Tibial artery (tissue), 4 donors: Measurements from ENCODE around the gene ACTN4.

Experiments used
- DNase-seq, 2 donors: peaks; one replicate each; pipeline ENCODE4 v3.0.0-alpha.2; 2019
- H3K27ac ChIP-seq, 2 donors: fragments of 200-600 bp; sonication (generic) in 1 of 2; 1 replicate in 1 of 2; 2 replicates in 1 of 2; pipeline ENCODE4 v1.5.1; 2018 to 2019; ENCODE audit warnings: mild to moderate bottlenecking in 1 of 2
- H3K27me3 ChIP-seq, 2 donors: fragments of 200-600 bp; sonication (generic) in 1 of 2; one replicate each; pipeline versions ENCODE4 v1.5.1 to v1.6.0; 2016 to 2019
- H3K36me3 ChIP-seq, 3 donors: fragments of 200-600 bp; sonication (generic) in 2 of 3; one replicate each; pipeline ENCODE4 v1.5.1; 2016 to 2019; ENCODE audit warnings: mild to moderate bottlenecking in 2 of 3
- H3K4me1 ChIP-seq, 4 donors: fragments of 200-600 bp; sonication (generic) in 2 of 4; 1 replicate in 3 of 4; 2 replicates in 1 of 4; pipeline ENCODE4 v1.5.1; 2016 to 2019
- H3K4me3 ChIP-seq, 2 donors: fragments of 200-600 bp; sonication (generic) in 1 of 2; 1 replicate in 1 of 2; 2 replicates in 1 of 2; pipeline ENCODE4 v1.5.1; 2018 to 2019; ENCODE audit warnings: mild to moderate bottlenecking in 2 of 2
- H3K9me3 ChIP-seq, 3 donors: fragments of 200-600 bp; sonication (generic) in 1 of 3; one replicate each; pipeline ENCODE4 v1.5.1; 2016 to 2019
- CTCF ChIP-seq, 2 experiments: fragments of 200-600 bp in 1 of 2; fragments of 450-650 bp in 1 of 2; IDR thresholded peaks; one replicate each; pipeline ENCODE4 v1.5.1; 2017 to 2019; ENCODE audit warnings: antibody characterized with exemption in 2 of 2, mild to moderate bottlenecking in 1 of 2, moderate library complexity in 1 of 2
- intact Hi-C: fragments of 100-400 bp; cut with DNase I; formaldehyde crosslinking; loops from one replicate; pipeline ENCODE4 v1.15.0; 2023; ENCODE audit warnings: low total_unique reads

The ACTN4 gene

DNA sequence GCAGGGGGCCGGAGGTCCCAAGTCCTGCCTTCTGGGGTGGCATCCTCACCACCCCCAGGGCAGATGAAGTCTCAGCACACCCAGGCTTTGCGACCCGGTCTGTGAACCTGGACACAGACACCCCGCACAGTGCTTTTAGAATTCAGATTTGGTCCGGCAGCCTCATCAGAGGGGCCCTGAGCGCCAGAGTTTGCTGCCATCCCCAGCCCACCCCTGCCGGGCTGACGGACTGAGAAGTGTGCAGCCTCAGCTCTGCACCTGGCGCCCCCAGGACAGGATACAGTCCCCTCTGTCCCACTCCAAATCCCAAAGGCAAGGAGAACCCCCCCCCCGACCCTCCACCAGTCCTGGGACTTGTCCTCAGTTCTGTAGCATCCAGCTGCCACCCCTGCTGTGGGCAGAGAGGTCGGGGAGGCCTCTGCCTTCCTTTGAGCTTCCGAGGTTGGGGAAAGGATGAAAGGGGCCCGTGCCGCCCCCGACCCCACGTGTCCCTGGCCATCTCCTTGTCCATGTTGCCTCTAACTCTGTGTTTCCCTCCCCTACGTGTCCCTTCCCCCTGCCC, 79.9 kb downstream of the ACTN4 start:
- Histone ChIP-seq H3K36me3 (peaks cover 82 to 95% (median 89%) of the 10 kb centered on the region in 3 donors), H3K4me1 (peaks cover 0 to 53% (median 23%) of the 10 kb centered on the region in 4 donors), H3K9me3 (no peaks in the 10 kb centered on the region), H3K27ac (peak overlapping the region; percentile 72 to 91), H3K27me3 (no peaks in the 10 kb centered on the region), H3K4me3 (no peak overlapping the region)
- intact Hi-C loops, result loop anchor here (5.0 kb wide), 1 partner anchor 80 kb away; the partner anchor contains the start of gene ACTN4
- no peak for TF ChIP-seq CTCF (IDR thresholded peaks at IDR 0.05)
- DNase-seq, result no peak

DNA sequence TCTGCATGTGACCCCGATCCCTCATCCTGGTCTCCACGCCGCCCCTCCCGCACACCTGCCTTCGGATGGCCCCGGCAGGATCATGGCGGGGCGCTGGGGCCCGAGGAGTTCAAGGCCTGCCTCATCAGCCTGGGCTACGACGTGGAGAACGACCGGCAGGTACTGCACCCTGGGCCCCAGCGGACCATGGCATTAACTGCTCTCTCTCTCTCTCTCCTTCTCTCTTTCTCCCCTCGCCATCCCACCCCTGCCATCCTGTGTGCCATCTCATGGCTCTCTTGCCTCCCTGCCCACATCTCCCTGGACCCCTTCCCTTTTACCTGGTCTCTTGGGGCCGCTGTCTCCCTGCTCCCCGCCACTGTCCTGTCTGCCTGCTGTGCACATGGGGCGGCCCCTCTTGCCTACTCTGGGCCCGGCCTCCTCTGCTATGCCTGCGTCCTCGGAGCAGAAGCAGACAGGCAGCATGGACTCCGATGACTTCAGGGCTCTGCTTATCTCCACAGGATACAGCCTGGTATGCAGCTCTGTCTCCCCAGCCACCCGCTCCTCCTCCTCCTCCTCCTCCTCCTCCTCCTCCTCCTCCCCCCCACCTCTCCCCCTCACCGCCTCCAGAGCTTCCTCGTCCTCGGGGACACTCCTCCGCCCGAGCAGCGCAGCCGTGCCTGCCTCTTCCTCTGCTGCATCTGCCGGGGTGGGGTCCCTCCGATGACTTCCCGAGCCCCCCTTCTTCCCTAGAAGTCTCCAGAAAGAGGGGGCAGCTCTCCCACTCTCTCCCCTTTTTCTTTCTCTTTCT, 80.6 kb downstream of the ACTN4 start:
- Histone ChIP-seq H3K27ac (peak overlapping the region; percentile 72 to 91), H3K27me3 (no peaks in the 10 kb centered on the region), H3K4me3 (no peak overlapping the region), H3K4me1 (peaks cover 0 to 50% (median 22%) of the 10 kb centered on the region in 4 donors), H3K9me3 (no peaks in the 10 kb centered on the region), H3K36me3 (peaks cover 75 to 88% (median 82%) of the 10 kb centered on the region in 3 donors)
- TF ChIP-seq CTCF (IDR thresholded peaks at IDR 0.05), result no peak
- DNase-seq, result no peak
- intact Hi-C loops, result loop anchor here (5.0 kb wide), 1 partner anchor 81 kb away; the partner anchor contains the start of gene ACTN4

DNA sequence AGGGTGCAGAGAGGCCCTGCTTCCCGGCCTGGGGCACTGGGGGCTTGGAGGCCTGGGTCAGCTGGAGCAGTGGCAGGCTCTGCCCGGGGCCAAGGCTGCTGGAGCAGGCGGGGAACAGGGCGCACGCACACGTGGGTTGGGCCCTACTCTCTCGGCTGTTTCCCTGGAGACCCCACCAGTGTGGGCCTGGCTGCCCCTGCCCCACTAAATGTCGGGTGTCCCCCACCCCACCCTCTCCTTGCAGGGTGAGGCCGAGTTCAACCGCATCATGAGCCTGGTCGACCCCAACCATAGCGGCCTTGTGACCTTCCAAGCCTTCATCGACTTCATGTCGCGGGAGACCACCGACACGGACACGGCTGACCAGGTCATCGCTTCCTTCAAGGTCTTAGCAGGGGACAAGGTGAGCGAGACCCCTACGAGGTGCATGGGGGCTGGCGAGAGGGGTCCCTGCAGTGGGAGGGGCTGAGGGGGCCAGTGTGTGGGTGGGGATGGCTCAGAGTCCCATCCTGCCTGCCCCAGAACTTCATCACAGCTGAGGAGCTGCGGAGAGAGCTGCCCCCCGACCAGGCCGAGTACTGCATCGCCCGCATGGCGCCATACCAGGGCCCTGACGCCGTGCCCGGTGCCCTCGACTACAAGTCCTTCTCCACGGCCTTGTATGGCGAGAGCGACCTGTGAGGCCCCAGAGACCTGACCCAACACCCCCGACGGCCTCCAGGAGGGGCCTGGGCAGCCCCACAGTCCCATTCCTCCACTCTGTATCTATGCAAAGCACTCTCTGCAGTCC, 81.5 kb downstream of the ACTN4 start:
- Histone ChIP-seq H3K27me3 (no peaks in the 10 kb centered on the region), H3K36me3 (peaks cover 66 to 80% (median 74%) of the 10 kb centered on the region in 3 donors), H3K27ac (peak overlapping the region; percentile 72 to 91), H3K9me3 (no peaks in the 10 kb centered on the region), H3K4me1 (peaks cover 0 to 50% (median 27%) of the 10 kb centered on the region in 4 donors), H3K4me3 (no peak overlapping the region)
- TF ChIP-seq CTCF (IDR thresholded peaks at IDR 0.05), result no peak
- DNase-seq, result peak in 1 of 2 donors; percentile 73
- intact Hi-C loops, result loop anchor here (5.0 kb wide), 1 partner anchor 82 kb away; the partner anchor contains the start of gene ACTN4

GRCh38 chr19:38729653-38730469, 82.4 kb downstream of the ACTN4 start:
- Histone ChIP-seq H3K27me3 (no peaks in the 10 kb centered on the region), H3K27ac (peak overlapping the region; percentile 72 to 91), H3K36me3 (peaks cover 57 to 70% (median 64%) of the 10 kb centered on the region in 3 donors), H3K4me3 (no peak overlapping the region), H3K9me3 (no peaks in the 10 kb centered on the region), H3K4me1 (peaks cover 0 to 59% (median 32%) of the 10 kb centered on the region in 4 donors)
- intact Hi-C loops, result loop anchor here (5.0 kb wide), 1 partner anchor 83 kb away; the partner anchor contains the start of gene ACTN4
- peak; percentile 65 to 76 for TF ChIP-seq CTCF (IDR thresholded peaks at IDR 0.05)
- peak in 1 of 2 donors; percentile 77 for DNase-seq

GRCh38 chr19:38730470-38730730, 83.0 kb downstream of the ACTN4 start:
- intact Hi-C loops, result no loop called here
- Histone ChIP-seq H3K27ac (peak overlapping the region in 1 of 2 donors; percentile 74), H3K4me3 (no peak overlapping the region), H3K9me3 (no peaks in the 10 kb centered on the region), H3K27me3 (no peaks in the 10 kb centered on the region), H3K4me1 (peaks cover 0 to 61% (median 35%) of the 10 kb centered on the region in 4 donors), H3K36me3 (peaks cover 51 to 65% (median 59%) of the 10 kb centered on the region in 3 donors)
- no peak for DNase-seq
- TF ChIP-seq CTCF (IDR thresholded peaks at IDR 0.05), result no peak
